NT2/D1 (cell line): ENCODE results near the gene PPTC7.

Source experiments
- SUZ12 ChIP-seq: IDR thresholded peaks from 2 replicates; pipeline ENCODE4 v1.6.1; 2011; ENCODE audit not compliant: insufficient read length, insufficient read depth; ENCODE audit errors: extremely low read depth
- YY1 ChIP-seq: IDR thresholded peaks from 2 replicates; pipeline ENCODE4 v1.6.1; 2011; ENCODE audit not compliant: insufficient read length, insufficient read depth
- ZNF274 ChIP-seq: IDR thresholded peaks from 2 replicates; pipeline ENCODE4 v1.6.1; 2011; ENCODE audit warnings: mild to moderate bottlenecking, low read depth, low read length

DNA sequence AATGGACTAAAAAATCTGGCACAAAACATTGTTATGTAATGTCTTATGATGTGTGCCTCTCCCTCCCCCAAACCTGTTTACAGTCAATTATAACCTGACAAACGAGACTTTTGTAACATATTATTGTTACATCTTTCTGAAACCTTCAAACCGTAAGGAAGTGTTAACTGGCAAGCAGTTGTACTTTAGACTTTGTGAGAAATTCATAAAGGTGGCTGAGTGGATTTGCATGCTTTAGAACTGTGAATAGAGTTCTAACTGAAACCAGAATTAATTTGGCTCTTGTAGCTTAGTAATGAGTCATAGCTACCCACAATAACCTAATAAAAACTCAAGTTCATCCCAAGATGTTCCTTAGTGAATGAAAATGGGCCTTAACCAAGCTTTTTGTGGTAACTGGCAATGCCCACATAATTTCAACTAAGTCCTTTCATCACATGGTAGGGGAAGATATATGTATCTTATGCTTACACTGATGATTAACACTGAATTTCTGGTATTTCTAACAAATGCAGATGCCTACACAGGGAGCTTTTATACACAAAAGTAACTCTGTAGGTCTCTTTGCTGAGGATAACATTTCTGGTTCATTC lies 51.3 kb downstream of the PPTC7 start:
- TF ChIP-seq YY1 = no peak
- TF ChIP-seq ZNF274 = no peak
- no peak for TF ChIP-seq SUZ12
